Heart left ventricle (tissue), 13 donors: ENCODE results near the gene METTL4.

Experiments
- POLR2A ChIP-seq, 2 donors: fragments of 450-650 bp; IDR thresholded peaks; one replicate each; pipeline ENCODE4 v1.6.1; 2017; ENCODE audit warnings: antibody characterized with exemption in 2 of 2, mild to moderate bottlenecking in 2 of 2, moderate library complexity in 2 of 2
- TF ChIP-seq, protein P1 (sequence below), 12 donors: fragments of 200-600 bp; sonication (generic) in 4 of 12; IDR thresholded peaks; one replicate each; pipeline versions ENCODE4 v1.5.0 to v1.8.0; 2018 to 2022; ENCODE audit warnings: antibody characterized with exemption in 12 of 12, mild to moderate bottlenecking in 5 of 12
- donor health status: ischemic (EF 13 %, LVEDD 7.1; RV severe dilation, severe dysfunction).
- donor health status: DM: no; HTN: yes; CAD: no.
- donor health status: DM: no; HTN: no; CAD: no.
- donor health status: ischemic (EF 25% LVEDD 6.9; RV normal size, moderate dysfunction).
- donor health status: ischemic (EF 25% LVEDD 5.7; RV mildly dilated, moderate dysfunction).
- donor health status: ischemic (EF 35%, LVEDD 5.7; RV mildly dilated, moderate dysfunction).
- donor health status: nonischemic (EF 11% LVEDD 7.7; RV severe dilation, severe dysfunction).
- donor health status: DM: yes; HTN: yes; CAD: no.
- donor health status: PGD.
- donor health status: ischemic (EF 29% LVEDD 5.4; RV normal size, mild dysfunction).
- donor health status: nonischemic (EF 23%, LVEDD 6.1; RV moderate dilation, normal function).

DNA sequence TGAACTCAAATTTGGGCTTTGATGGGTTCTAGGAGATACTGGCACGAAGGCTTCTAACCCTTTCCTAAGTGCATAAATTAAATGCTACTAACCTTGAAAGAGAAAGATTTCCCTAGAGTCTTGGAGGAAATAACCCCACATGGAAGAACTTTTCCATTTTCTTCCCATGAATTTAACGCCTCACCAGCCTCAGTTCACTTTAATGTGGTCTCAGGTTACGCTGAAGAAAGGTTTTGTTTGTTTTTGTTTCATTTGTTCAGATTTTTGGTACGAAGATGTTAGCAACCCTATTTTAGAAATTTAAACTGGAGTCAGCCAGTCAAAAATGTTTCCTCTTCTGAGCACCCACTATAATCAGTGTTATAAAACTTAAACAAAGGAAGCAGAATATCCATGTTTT is 30.7 kb downstream of the METTL4 start:
- TF ChIP-seq, protein P1, sequence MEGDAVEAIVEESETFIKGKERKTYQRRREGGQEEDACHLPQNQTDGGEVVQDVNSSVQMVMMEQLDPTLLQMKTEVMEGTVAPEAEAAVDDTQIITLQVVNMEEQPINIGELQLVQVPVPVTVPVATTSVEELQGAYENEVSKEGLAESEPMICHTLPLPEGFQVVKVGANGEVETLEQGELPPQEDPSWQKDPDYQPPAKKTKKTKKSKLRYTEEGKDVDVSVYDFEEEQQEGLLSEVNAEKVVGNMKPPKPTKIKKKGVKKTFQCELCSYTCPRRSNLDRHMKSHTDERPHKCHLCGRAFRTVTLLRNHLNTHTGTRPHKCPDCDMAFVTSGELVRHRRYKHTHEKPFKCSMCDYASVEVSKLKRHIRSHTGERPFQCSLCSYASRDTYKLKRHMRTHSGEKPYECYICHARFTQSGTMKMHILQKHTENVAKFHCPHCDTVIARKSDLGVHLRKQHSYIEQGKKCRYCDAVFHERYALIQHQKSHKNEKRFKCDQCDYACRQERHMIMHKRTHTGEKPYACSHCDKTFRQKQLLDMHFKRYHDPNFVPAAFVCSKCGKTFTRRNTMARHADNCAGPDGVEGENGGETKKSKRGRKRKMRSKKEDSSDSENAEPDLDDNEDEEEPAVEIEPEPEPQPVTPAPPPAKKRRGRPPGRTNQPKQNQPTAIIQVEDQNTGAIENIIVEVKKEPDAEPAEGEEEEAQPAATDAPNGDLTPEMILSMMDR (IDR thresholded peaks at IDR 0.05), result no peak
- TF ChIP-seq POLR2A (IDR thresholded peaks at IDR 0.05), result no peak
